OCI-LY1 (cell line): ENCODE results near the gene CASKIN2.

Source experiments
- H2AFZ ChIP-seq: fragments of 200-600 bp; sonication (generic), shearing (Covaris generic); 2 replicates; pipeline ENCODE4 v1.6.0; 2014; ENCODE audit warnings: antibody characterized with exemption, mild to moderate bottlenecking, low read length
- H3F3A ChIP-seq: fragments of 200-600 bp; sonication (generic), shearing (Covaris generic); 2 replicates; pipeline ENCODE4 v1.6.0; 2014; ENCODE audit warnings: mild to moderate bottlenecking, antibody characterized with exemption, low read length, moderate library complexity; ENCODE audit not compliant: insufficient read depth
- H3K27ac ChIP-seq: fragments of 200-600 bp; sonication (generic); 2 replicates; pipeline ENCODE4 v1.5.1; 2014; ENCODE audit warnings: low read length, mixed run types, mild to moderate bottlenecking, low read depth; ENCODE audit not compliant: poor library complexity, severe bottlenecking
- H3K27me3 ChIP-seq: fragments of 200-600 bp; sonication (generic); 2 replicates; pipeline ENCODE4 v1.6.0; 2014; ENCODE audit warnings: antibody characterized with exemption, mild to moderate bottlenecking, low read length, moderate library complexity; ENCODE audit not compliant: insufficient read depth
- H3K36me3 ChIP-seq: fragments of 200-600 bp; sonication (generic); 2 replicates; pipeline ENCODE4 v1.6.1; 2014; ENCODE audit warnings: mild to moderate bottlenecking, antibody characterized with exemption, low read length, moderate library complexity, mixed read lengths; ENCODE audit not compliant: insufficient read depth
- H3K4me1 ChIP-seq: fragments of 200-600 bp; sonication (generic); 2 replicates; pipeline ENCODE4 v1.5.1; 2014; ENCODE audit warnings: mild to moderate bottlenecking, low read length, moderate library complexity; ENCODE audit not compliant: insufficient read depth, severe bottlenecking
- H3K4me2 ChIP-seq: fragments of 200-600 bp; sonication (generic), shearing (Covaris generic); 2 replicates; pipeline ENCODE4 v1.6.1; 2014; ENCODE audit warnings: low read length
- H3K4me3 ChIP-seq: fragments of 200-600 bp; sonication (generic); 2 replicates; pipeline ENCODE4 v1.5.1; 2014; ENCODE audit warnings: low read length, low read depth, mild to moderate bottlenecking, mixed read lengths; ENCODE audit not compliant: poor library complexity, severe bottlenecking
- H3K79me2 ChIP-seq: fragments of 200-600 bp; shearing (Covaris generic); 2 replicates; pipeline ENCODE4 v1.6.1; 2016; ENCODE audit warnings: mixed run types, low read length, mixed read lengths; ENCODE audit not compliant: insufficient read depth
- H3K9ac ChIP-seq: fragments of 200-600 bp; sonication (generic), shearing (Covaris generic); 2 replicates; pipeline ENCODE4 v1.6.1; 2014; ENCODE audit warnings: mild to moderate bottlenecking, low read length, mixed read lengths
- H3K9me2 ChIP-seq: fragments of 200-600 bp; sonication (generic), shearing (Covaris generic); 2 replicates; pipeline ENCODE4 v1.6.1; 2014; ENCODE audit warnings: low read depth, mild to moderate bottlenecking, low read length, mixed read lengths
- H3K9me3 ChIP-seq: fragments of 200-600 bp; shearing (Covaris generic); 2 replicates; pipeline ENCODE4 v1.6.1; 2014; ENCODE audit warnings: low read length, mixed read lengths
- H4K20me1 ChIP-seq: fragments of 200-600 bp; sonication (generic), shearing (Covaris generic); 2 replicates; pipeline ENCODE4 v1.6.0; 2016; ENCODE audit warnings: mild to moderate bottlenecking, low read length; ENCODE audit not compliant: insufficient read depth
- CTCF ChIP-seq: fragments of 200-600 bp; sonication (generic), shearing (Covaris generic); IDR thresholded peaks from 2 replicates; pipeline ENCODE4 v1.5.1; 2017; ENCODE audit warnings: mild to moderate bottlenecking, antibody characterized with exemption, low read length, moderate library complexity, mixed read lengths
- EZH2 ChIP-seq: fragments of 200-600 bp; sonication (generic), shearing (Covaris generic); IDR thresholded peaks from 2 replicates; pipeline ENCODE4 v1.8.0; 2017; ENCODE audit warnings: borderline replicate concordance, mixed run types, mild to moderate bottlenecking, antibody characterized with exemption, low read length, moderate library complexity, mixed read lengths

Gene CASKIN2

GRCh38 chr17:75500419-75501216, 14.7 kb downstream of the CASKIN2 start:
- Histone ChIP-seq H3F3A (no peaks in the 10 kb centered on the region), H3K27ac (no peak overlapping the region), H3K27me3 (peaks cover 9% of the 10 kb centered on the region), H3K36me3 (peaks cover 22% of the 10 kb centered on the region), H3K4me2 (no peak overlapping the region), H2AFZ (no peak overlapping the region), H3K9me2 (no peaks in the 10 kb centered on the region), H3K9me3 (no peaks in the 10 kb centered on the region), H4K20me1 (no peaks in the 10 kb centered on the region), H3K4me1 (no peaks in the 10 kb centered on the region), H3K9ac (no peak overlapping the region), H3K79me2 (no peaks in the 10 kb centered on the region), H3K4me3 (no peak overlapping the region)
- TF ChIP-seq EZH2 (no peak), CTCF (no peak)

- H3K9ac ChIP-seq: no peak overlapping the region
Measured at GRCh38 chr17:75499313-75500022, 15.9 kb downstream of the CASKIN2 start.

GRCh38 chr17:75498726-75499213, 16.6 kb downstream of the CASKIN2 start:
- Histone ChIP-seq H3K9ac (no peak overlapping the region), H3F3A (no peaks in the 10 kb centered on the region), H3K79me2 (no peaks in the 10 kb centered on the region), H2AFZ (no peak overlapping the region), H3K4me2 (no peak overlapping the region), H3K27me3 (peaks cover 4% of the 10 kb centered on the region; the same call in 1 of the 2 replicates), H3K27ac (no peak overlapping the region), H3K9me3 (no peaks in the 10 kb centered on the region), H4K20me1 (no peaks in the 10 kb centered on the region), H3K4me3 (no peak overlapping the region), H3K4me1 (no peaks in the 10 kb centered on the region), H3K9me2 (no peaks in the 10 kb centered on the region), H3K36me3 (peaks cover 25% of the 10 kb centered on the region)
- TF ChIP-seq EZH2 (no peak), CTCF (no peak)

More at GRCh38 chr17:75499313-75500022, 15.9 kb downstream of the CASKIN2 start:
- Histone ChIP-seq H3K27me3 (peaks cover 5% of the 10 kb centered on the region), H2AFZ (no peak overlapping the region), H3K79me2 (no peaks in the 10 kb centered on the region), H3K4me2 (no peak overlapping the region), H3K36me3 (peaks cover 22% of the 10 kb centered on the region), H3K4me1 (no peaks in the 10 kb centered on the region), H3K27ac (no peak overlapping the region), H3K9me2 (no peaks in the 10 kb centered on the region), H3K9me3 (no peaks in the 10 kb centered on the region), H3K4me3 (no peak overlapping the region), H3F3A (no peaks in the 10 kb centered on the region), H4K20me1 (no peaks in the 10 kb centered on the region)
- no peak for TF ChIP-seq CTCF
- TF ChIP-seq EZH2: no peak
